ENCODE measurements around the gene WDR48.

Gene WDR48

DNA sequence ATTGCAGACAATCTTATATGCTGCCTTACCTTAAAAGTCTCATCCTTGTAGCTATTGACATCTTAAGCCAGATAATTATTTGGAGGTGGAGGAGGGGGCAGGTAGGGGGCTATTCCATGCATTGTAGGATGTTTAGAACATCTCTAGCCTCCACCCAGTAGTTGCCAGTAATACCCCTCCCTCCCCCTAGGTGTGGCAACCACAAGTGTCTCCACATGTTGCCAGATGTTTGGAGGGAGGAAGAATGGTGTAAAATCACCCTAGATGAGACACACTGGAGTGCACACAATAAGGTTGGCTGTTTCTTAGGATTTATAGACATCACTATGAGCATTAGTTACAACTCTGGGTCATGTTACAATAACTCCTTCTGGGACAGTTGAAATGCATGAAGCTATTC, 28.2 kb downstream of the WDR48 start:
- Mint-ChIP-seq H3K4me1 (peaks cover 20% of the 10 kb centered on the region), H3K27me3 (no peaks in the 10 kb centered on the region), H3K36me3 (peaks cover 54% of the 10 kb centered on the region), H3K4me3 (no peak overlapping the region), H3K27ac (no peak overlapping the region), H3K9me3 (no peaks in the 10 kb centered on the region)
- CTCF ChIA-PET = interaction anchor here (0.6 to 2.9 kb wide), 3 partner anchors 9 to 208 kb away, joined by 3 to 9 read pairs (median 3); no protein-coding TSS in a partner anchor
- peak; percentile 28 for DNase-seq

DNA sequence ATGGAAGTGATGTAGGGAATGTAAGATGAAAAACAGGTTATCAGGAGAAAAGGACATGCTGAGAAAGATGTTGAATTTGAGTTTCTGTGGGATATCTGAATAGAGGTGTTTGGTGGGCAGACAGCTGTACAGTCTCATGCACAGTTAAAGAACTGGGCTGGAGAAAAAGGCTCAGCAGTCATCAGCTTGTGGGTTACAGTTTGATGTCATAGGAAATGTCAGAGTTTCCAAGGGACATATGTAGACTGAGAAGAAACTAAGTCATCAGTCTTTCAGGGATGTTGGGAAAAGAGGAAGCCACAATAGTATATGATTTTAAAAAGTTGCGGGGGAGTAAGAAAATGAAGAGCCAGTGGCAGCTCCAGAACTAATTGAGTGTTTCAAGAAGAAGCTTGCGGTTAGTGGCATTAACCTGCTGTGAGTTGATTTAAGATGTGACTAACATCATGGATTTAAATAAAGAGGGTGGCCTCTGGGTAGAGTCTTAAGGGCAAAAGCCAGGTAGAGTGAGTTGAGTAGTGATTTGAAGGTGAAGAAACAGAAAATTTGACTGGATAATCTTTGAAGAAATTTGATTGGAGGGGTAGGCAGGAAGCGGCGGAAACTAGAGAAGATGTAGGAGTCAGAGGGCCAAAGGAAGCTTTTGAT, 31.0 kb downstream of the WDR48 start:
- no peak overlapping the region for H3K4me3 Mint-ChIP-seq
- no peak overlapping the region for H3K27ac Mint-ChIP-seq
- H3K36me3 Mint-ChIP-seq = peaks cover 39% of the 10 kb centered on the region
- no peaks in the 10 kb centered on the region for H3K9me3 Mint-ChIP-seq
- DNase-seq = no peak
- no peaks in the 10 kb centered on the region for H3K27me3 Mint-ChIP-seq
- H3K4me1 Mint-ChIP-seq = peaks cover 13% of the 10 kb centered on the region
- CTCF ChIA-PET = no interaction called here

DNA sequence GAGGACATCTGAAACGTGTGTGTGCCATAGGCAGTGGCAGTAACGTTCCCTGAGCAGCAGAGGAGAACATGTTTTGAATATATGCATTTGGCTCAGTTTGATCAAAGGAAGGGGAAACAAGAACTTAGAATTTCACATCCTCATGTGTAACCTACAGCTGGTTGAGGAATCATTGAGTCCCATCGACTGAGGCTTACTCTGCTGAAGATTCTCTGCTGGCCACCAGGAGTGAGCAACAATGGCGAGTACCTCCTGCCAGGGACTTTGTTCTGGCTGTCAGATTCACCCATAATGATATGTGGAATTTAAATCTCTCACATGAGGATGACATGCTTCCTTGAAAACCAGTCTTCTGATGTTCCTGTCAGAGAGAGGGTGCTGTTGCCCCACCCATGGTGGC, 34.3 kb downstream of the WDR48 start:
- Mint-ChIP-seq H3K4me1 (no peaks in the 10 kb centered on the region), H3K4me3 (no peak overlapping the region), H3K27ac (no peak overlapping the region), H3K27me3 (no peaks in the 10 kb centered on the region), H3K36me3 (peaks cover 43% of the 10 kb centered on the region), H3K9me3 (no peaks in the 10 kb centered on the region)
- CTCF ChIA-PET = interaction anchor here (1.0 to 2.4 kb wide), 3 partner anchors 17 to 202 kb away, joined by 3 to 6 read pairs (median 4); no protein-coding TSS in a partner anchor
- no peak for DNase-seq

DNA sequence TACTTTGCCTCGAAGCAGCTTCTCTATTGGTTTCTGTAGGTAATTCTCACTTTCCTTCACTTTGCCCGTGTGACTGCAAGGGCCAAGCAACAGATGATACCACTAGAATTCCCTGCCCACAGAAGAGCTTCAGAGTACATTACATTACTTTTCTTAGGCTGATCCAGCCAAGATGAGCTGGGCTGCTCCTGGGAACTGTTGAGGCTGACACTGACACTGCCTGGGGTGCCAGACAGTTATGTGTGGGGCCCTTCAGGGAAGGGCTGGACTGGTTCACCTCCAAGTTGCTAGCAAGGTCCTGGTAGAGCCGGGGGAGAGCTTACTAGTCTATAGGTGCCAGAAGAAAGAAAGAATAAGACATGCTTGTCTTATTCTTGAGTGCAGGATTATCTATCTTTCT, 36.6 kb downstream of the WDR48 start:
- no peak overlapping the region for H3K4me3 Mint-ChIP-seq
- no peaks in the 10 kb centered on the region for H3K9me3 Mint-ChIP-seq
- H3K27ac Mint-ChIP-seq = no peak overlapping the region
- peaks cover 32% of the 10 kb centered on the region for H3K36me3 Mint-ChIP-seq
- CTCF ChIA-PET = interaction anchor here (0.8 to 2.4 kb wide), 3 partner anchors 89 to 203 kb away, joined by 3 to 6 read pairs (median 4); no protein-coding TSS in a partner anchor
- no peak for DNase-seq
- H3K27me3 Mint-ChIP-seq = no peaks in the 10 kb centered on the region
- no peaks in the 10 kb centered on the region for H3K4me1 Mint-ChIP-seq

DNA sequence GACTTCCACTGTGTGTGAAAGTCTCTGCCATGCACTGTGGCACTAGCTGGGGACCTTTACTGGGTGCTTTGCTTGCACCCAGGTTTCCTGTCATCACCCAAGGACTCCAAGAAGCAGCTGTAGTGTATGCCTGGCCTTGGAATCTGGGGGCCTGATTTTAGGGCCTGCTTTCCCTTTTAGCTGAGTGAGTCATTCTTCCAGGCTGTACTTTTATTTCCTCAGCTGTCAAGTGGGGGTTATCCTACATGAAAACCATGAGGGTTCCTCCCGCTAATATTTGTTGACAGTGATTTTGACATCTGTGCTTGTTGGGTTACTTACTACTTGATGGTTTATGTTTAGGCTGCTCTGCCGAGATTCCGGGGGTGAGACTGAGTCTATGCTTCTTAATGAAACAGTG, 37.1 kb downstream of the WDR48 start:
- Mint-ChIP-seq H3K27me3 (no peaks in the 10 kb centered on the region), H3K27ac (no peak overlapping the region), H3K36me3 (peaks cover 33% of the 10 kb centered on the region), H3K4me3 (no peak overlapping the region), H3K9me3 (no peaks in the 10 kb centered on the region), H3K4me1 (no peaks in the 10 kb centered on the region)
- DNase-seq = no peak
- CTCF ChIA-PET = interaction anchor here (0.8 to 1.4 kb wide), 4 partner anchors 8 to 203 kb away, joined by 3 to 4 read pairs (median 3); no protein-coding TSS in a partner anchor

DNA sequence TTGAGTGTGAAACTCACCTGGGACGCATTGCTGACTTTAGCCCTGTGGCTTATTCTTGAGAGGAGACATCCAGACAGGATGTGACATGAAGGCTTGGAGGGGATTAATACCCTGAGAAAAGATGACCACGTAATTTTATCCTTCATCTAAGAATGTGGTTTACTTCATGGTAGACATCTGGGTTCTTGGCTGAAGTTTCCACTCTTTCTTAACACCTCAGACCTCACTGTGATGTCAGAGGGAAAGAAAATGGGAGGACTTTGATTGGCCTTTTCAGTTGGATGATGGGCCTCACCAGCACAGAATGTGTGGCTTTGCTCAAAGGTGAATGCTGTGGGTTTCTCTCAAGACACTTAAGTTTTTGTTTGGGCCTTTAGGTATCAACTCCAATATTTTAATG, 39.1 kb downstream of the WDR48 start:
- Mint-ChIP-seq H3K36me3 (peaks cover 45% of the 10 kb centered on the region), H3K27ac (no peak overlapping the region), H3K9me3 (no peaks in the 10 kb centered on the region), H3K4me1 (no peaks in the 10 kb centered on the region), H3K4me3 (no peak overlapping the region), H3K27me3 (no peaks in the 10 kb centered on the region)
- CTCF ChIA-PET = interaction anchor here (1.5 kb wide), 1 partner anchor 26 kb away, joined by 4 read pairs; no protein-coding TSS in a partner anchor
- no peak for DNase-seq

DNA sequence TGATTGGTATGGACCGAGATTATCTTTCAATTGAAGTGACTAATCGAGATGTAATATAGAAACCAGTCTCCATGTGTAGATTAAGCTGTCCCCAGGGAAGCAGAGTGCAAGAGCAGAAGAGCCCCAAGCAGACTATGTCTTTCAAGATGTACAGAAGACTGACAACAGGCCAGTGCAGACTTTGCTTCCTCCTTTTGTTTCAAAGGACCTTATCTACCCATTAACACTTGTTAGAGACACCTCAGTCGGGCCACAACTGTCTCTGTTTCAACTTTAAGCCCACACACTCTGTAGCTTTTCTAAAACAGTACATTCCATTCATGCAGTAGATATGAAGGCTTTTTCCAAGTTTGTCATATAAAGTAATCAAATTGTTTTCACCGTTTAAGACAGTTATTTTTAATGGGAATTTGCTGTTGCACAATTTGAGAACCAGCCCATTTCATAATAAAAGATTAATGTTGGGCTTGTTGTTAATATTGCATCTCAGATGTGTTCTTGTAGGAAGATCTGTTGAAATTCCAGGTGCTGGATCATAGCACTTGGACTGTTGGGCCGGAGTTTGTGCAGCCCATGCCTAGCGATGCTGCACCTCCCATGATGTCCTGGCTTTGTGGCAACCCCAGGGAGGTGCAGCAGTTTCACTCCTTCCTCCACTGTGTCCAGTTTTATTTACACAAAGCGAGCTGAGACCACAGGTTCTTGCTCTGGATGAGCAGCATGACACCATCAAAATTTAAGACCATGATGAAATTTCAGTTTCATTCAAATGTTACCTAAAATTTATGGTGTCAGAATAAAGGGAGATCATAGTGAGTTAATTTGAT, 43.2 kb downstream of the WDR48 start:
- DNase-seq = no peak
- H3K27me3 Mint-ChIP-seq = no peaks in the 10 kb centered on the region
- CTCF ChIA-PET = no interaction called here
- no peak overlapping the region for H3K27ac Mint-ChIP-seq
- no peaks in the 10 kb centered on the region for H3K4me1 Mint-ChIP-seq
- no peaks in the 10 kb centered on the region for H3K9me3 Mint-ChIP-seq
- no peak overlapping the region for H3K4me3 Mint-ChIP-seq
- H3K36me3 Mint-ChIP-seq = peaks cover 38% of the 10 kb centered on the region

DNA sequence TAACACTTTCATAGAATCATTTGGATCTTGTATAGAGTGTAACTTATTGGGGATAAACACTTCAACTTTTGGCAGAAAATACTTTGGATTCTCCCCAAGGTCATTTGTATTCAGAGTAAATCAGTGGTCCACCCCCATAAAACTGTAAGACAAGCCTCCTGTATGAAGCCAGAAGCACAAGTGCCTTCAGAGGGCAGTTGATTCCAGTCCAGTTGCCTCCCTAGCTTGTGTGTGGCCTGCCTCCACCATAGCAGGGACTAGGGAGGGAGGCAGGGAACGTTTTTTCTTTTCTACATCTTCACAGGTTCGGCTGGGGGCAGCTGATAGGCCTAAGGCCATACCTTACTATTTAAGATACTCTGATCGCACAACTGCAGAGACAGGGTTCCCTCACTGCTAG, 44.0 kb downstream of the WDR48 start:
- Mint-ChIP-seq H3K4me3 (no peak overlapping the region), H3K27me3 (no peaks in the 10 kb centered on the region), H3K4me1 (no peaks in the 10 kb centered on the region), H3K36me3 (peaks cover 35% of the 10 kb centered on the region), H3K9me3 (no peaks in the 10 kb centered on the region), H3K27ac (no peak overlapping the region)
- CTCF ChIA-PET = no interaction called here
- no peak for DNase-seq

DNA sequence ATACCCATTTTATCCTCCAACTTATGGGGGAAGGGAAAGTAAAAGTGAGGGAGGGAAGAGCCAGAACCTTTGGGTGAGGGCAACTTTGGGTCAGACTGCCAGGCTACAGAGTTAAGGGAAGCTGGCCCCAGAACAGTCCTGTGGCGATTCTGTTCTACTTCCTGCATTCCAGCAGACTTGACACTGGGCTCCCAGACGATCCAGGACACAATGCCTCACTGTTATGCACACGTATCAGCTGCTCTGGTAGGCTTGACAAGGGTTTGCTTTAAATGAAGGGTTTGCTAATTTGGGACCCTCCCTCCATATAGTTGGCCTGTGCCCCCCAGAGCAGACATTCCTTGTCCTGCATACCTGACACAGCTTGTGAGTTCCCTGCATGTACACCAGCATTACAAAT, 45.0 kb downstream of the WDR48 start:
- Mint-ChIP-seq H3K4me1 (peaks cover 3% of the 10 kb centered on the region), H3K4me3 (no peak overlapping the region), H3K9me3 (no peaks in the 10 kb centered on the region), H3K27ac (no peak overlapping the region), H3K36me3 (peaks cover 38% of the 10 kb centered on the region), H3K27me3 (no peaks in the 10 kb centered on the region)
- no peak for DNase-seq
- CTCF ChIA-PET = interaction anchor here (1.0 kb wide), 1 partner anchor 195 kb away, joined by 4 read pairs; no protein-coding TSS in a partner anchor

DNA sequence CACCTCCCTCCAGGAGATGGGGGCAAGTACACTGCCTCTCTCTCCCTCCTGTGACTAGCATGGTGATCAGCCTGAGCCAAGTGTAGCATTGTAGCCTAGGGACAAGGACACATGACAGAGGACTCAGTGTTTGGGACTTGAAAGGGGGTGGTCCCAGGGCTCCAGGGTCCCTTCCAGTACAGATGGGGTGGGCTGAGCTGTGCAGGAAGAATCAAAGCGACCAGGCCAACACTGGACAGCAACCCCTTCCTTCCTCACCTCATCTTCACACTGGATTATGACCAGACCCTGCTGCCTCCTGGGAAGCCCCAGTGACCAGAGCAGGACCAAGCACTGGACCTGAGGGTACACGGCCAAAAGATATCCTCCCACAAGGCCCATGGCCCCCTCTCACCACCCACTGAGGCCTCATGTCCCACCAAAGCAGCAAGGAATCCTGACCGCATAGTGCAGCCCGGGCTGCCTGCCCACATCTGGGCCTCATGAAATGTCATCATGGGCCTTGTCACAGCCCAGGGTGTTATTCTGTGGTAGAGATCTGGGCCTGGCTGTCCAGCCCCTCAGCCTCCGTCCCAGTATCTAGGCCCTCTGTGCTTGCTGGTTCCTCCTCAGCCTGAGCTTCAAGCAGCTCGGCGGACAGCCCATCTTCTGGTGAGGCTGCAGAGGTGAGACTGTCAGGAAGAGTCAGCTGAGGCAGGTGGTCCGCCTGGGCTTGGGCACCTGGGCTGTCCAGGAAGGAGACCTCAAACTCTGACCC, 46.1 kb downstream of the WDR48 start:
- DNase-seq = no peak
- peaks cover 5% of the 10 kb centered on the region for H3K4me1 Mint-ChIP-seq
- no peak overlapping the region for H3K4me3 Mint-ChIP-seq
- H3K27me3 Mint-ChIP-seq = no peaks in the 10 kb centered on the region
- CTCF ChIA-PET = interaction anchor here (1.0 kb wide), 1 partner anchor 194 kb away, joined by 3 read pairs; no protein-coding TSS in a partner anchor
- peaks cover 33% of the 10 kb centered on the region for H3K36me3 Mint-ChIP-seq
- H3K27ac Mint-ChIP-seq = no peak overlapping the region
- H3K9me3 Mint-ChIP-seq = no peaks in the 10 kb centered on the region

DNA sequence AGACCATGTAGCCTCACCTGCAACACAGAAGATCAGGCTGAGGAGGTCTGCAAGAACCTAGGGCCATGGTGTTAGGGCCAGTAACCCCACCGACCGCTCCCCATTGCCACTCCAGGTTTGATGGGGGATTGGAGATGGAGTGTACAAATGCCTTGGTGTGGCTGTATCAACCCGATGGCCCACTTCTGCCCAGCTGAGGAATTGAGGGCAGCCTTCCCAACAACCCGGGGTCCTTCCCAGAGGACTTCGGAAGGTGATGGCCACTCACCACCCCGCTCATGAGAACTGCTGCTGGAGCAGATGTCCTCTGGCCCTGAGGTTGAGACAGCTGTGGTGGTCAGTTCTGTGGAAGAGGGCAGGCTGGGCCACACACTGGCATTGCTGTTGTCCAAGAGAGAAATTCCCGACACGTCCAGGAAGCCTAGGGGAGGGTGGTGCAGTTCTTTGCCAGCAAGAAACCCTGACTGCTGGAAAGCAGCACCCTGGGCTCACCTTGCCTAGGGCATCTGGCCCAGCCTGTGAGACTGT, 46.7 kb downstream of the WDR48 start:
- Mint-ChIP-seq H3K9me3 (no peaks in the 10 kb centered on the region), H3K27me3 (no peaks in the 10 kb centered on the region), H3K4me1 (peaks cover 11% of the 10 kb centered on the region), H3K27ac (no peak overlapping the region), H3K4me3 (no peak overlapping the region), H3K36me3 (peaks cover 35% of the 10 kb centered on the region)
- CTCF ChIA-PET = interaction anchor here (1.0 kb wide), 1 partner anchor 193 kb away, joined by 3 read pairs; no protein-coding TSS in a partner anchor
- no peak for DNase-seq

DNA sequence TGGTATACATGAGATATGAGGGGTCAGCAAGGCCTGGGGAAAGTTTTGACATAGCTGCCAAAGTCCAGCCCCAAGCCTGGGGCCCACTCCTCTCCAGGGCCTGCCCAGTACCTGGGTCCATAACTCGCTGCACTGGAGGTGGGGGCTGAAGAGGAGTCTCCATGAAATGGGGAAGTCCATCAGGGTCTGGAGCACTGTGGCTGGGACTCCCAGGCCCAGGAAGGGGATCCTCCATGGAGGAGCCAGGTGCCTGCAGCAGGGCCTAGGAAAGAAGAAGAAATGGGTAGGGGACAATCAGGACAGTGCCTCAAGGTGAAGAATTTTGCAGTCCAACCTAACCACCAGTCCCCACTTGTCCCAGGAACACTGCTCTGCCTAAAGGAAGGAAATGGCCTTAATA, 47.4 kb downstream of the WDR48 start:
- CTCF ChIA-PET = no interaction called here
- Mint-ChIP-seq H3K4me1 (peaks cover 14% of the 10 kb centered on the region), H3K27ac (no peak overlapping the region), H3K36me3 (peaks cover 29% of the 10 kb centered on the region), H3K9me3 (no peaks in the 10 kb centered on the region), H3K4me3 (no peak overlapping the region), H3K27me3 (no peaks in the 10 kb centered on the region)
- DNase-seq = no peak

DNA sequence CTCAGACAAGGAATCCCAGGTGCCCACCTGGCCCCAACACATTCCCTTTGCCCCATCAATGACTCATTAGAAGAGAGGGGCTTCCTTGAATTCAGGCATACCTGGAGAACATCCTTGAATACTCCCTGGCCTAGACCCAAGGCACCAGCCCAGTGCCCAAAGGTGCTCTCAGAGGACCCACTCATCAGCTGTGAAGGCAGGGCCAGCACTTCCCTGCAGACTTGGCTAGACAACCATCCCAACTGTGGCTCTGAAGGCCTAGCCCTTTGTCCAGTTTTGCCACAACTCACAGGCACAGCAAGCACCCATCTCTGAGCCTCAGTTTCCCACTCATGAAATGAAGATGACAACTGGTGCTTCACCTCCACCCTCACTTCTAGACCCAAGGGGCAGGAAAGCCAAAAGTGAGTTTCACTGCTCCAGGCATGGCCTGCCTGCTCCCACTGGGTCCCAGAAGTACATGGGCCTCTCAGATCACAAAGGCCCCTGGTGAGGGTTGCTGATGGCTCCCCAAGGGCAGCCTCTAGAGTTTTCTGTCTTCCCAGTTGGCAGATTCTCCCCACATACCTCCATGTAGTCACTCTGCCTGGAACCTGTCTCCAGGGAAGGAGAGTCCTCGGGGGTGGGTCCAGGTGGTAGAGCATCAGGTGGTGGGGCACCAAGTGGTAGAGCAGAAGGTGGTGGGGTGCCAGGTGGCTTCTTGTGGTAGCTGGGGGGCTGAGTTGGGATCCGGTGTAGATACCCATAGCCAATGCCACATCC, 48.1 kb downstream of the WDR48 start:
- no peak for DNase-seq
- H3K9me3 Mint-ChIP-seq = no peaks in the 10 kb centered on the region
- CTCF ChIA-PET = interaction anchor here (1.7 to 7.3 kb wide), 2 partner anchors 84 to 189 kb away, joined by 3 to 73 read pairs; no protein-coding TSS in a partner anchor
- no peak overlapping the region for H3K4me3 Mint-ChIP-seq
- H3K27me3 Mint-ChIP-seq = no peaks in the 10 kb centered on the region
- H3K36me3 Mint-ChIP-seq = peaks cover 23% of the 10 kb centered on the region
- H3K27ac Mint-ChIP-seq = no peak overlapping the region
- peaks cover 14% of the 10 kb centered on the region for H3K4me1 Mint-ChIP-seq

Measured in activated naive CD4-positive, alpha-beta T cell treated with anti-CD3 and anti-CD28 coated beads, Interleukin-2, amount 10 ng/mL, durations not matched to agents 7 days and 5 days (primary cell).